Heart left ventricle (tissue), 16 donors: ENCODE results near the gene SMTNL2. TPM values are rescaled to one million over a fixed set of nuclear protein-coding genes. Genes with fewer than 3 reads are reported as not detected.

ENCODE experiments used
- ATAC-seq, 4 donors: fragments of 200-7000 bp; cut with Tn5 transposase; one replicate each; pipeline ENCODE4 v1.9.1; 2020 to 2022; ENCODE audit warnings: moderate library complexity in 4 of 4, mild to moderate bottlenecking in 3 of 4, moderate number of reproducible peaks in 1 of 4
- DNase-seq, 5 donors: peaks; one replicate each; pipeline ENCODE4 v3.0.0-alpha.2; 2020
- H3K27ac ChIP-seq, 12 donors: fragments of 200-600 bp; sonication (generic) in 4 of 12; one replicate each; pipeline versions ENCODE4 v1.5.0 to v1.8.0; 2016 to 2022; ENCODE audit warnings: mild to moderate bottlenecking in 2 of 12
- H3K27me3 ChIP-seq, 9 donors: fragments of 200-600 bp; sonication (generic) in 2 of 9; one replicate each; pipeline versions ENCODE4 v1.5.1 to v1.8.0; 2016 to 2022; ENCODE audit warnings: mild to moderate bottlenecking in 3 of 9
- H3K36me3 ChIP-seq, 9 donors: fragments of 200-600 bp; sonication (generic) in 2 of 9; one replicate each; pipeline versions ENCODE4 v1.5.0 to v1.8.0; 2018 to 2022; ENCODE audit warnings: mild to moderate bottlenecking in 2 of 9
- H3K4me1 ChIP-seq, 12 donors: fragments of 200-600 bp; sonication (generic) in 4 of 12; one replicate each; pipeline versions ENCODE4 v1.5.0 to v1.8.0; 2016 to 2022; ENCODE audit warnings: mild to moderate bottlenecking in 3 of 12
- H3K4me3 ChIP-seq, 12 donors: fragments of 200-600 bp; sonication (generic) in 4 of 12; one replicate each; pipeline versions ENCODE4 v1.5.0 to v1.8.0; 2017 to 2022; ENCODE audit warnings: mild to moderate bottlenecking in 9 of 12, moderate library complexity in 4 of 12
- H3K9me3 ChIP-seq, 12 donors: fragments of 200-600 bp; sonication (generic) in 4 of 12; one replicate each; pipeline versions ENCODE4 v1.5.0 to v1.8.0; 2016 to 2022; ENCODE audit warnings: mild to moderate bottlenecking in 1 of 12
- POLR2A ChIP-seq, 2 donors: fragments of 450-650 bp; IDR thresholded peaks; one replicate each; pipeline ENCODE4 v1.6.1; 2017; ENCODE audit warnings: antibody characterized with exemption in 2 of 2, mild to moderate bottlenecking in 2 of 2, moderate library complexity in 2 of 2
- WGBS, 4 donors: extraction: QIAGEN DNeasy Blood & Tissue Kit in 2 of 4; methylation state at CpG; one replicate each; pipeline versions ENCODE4 v1.1.5 to v1.1.7; 2013 to 2018; 5-methylcytosine and 5-hydroxymethylcytosine counted together
- intact Hi-C, 10 donors: fragments of 100-400 bp; cut with DNase I; formaldehyde crosslinking; loops; one replicate each; pipeline versions ENCODE4 v1.11.1 to v1.14.2; 2022
- polyA plus RNA-seq, 2 donors: library from polyadenylated mRNA; stranded (reverse); fragments of 200-250 nt; gene quantifications; one replicate each; pipeline ENCODE4 v1.2.3, GENCODE V29; 2013
- total RNA-seq, 9 donors: library from RNA; depleted of rRNA in 2 of 9; stranded (reverse); fragments of >200 nt in 2 of 9; fragmentation: NEBNext Ultra II Directional in 3 of 9; extraction: Animal tissue kit (Norgen Biotek cat#: 25700) in 3 of 9; gene quantifications; one replicate each; pipeline versions ENCODE4 v1.1.0 to v1.2.4, GENCODE V29; 2016 to 2023
- TF ChIP-seq, protein P1 (sequence below), 12 donors: fragments of 200-600 bp; sonication (generic) in 4 of 12; IDR thresholded peaks; one replicate each; pipeline versions ENCODE4 v1.5.0 to v1.8.0; 2018 to 2022; ENCODE audit warnings: antibody characterized with exemption in 12 of 12, mild to moderate bottlenecking in 5 of 12
- donor health status: ischemic (EF 13 %, LVEDD 7.1; RV severe dilation, severe dysfunction).
- donor health status: healthy with polysubstance abuse.
- donor health status: DM: no; HTN: yes; CAD: no.
- donor health status: DM: no; HTN: no; CAD: no.
- donor health status: ischemic (EF 25% LVEDD 6.9; RV normal size, moderate dysfunction).
- donor health status: ischemic (EF 25% LVEDD 5.7; RV mildly dilated, moderate dysfunction).
- donor health status: healthy.
- donor health status: DM: yes; HTN: yes; CAD: no.
- donor health status: ischemic (EF 35%, LVEDD 5.7; RV mildly dilated, moderate dysfunction).
- donor health status: nonischemic (EF 11% LVEDD 7.7; RV severe dilation, severe dysfunction).
- donor health status: DM: yes; HTN: yes; CAD: no.
- donor health status: PGD.
- donor health status: ischemic (EF 29% LVEDD 5.4; RV normal size, mild dysfunction).
- donor health status: nonischemic (EF 23%, LVEDD 6.1; RV moderate dilation, normal function).

Gene SMTNL2
- total and polyA plus RNA-seq, 11 donors, result 2.1 to 47.5 (median 15.6) TPM

DNA sequence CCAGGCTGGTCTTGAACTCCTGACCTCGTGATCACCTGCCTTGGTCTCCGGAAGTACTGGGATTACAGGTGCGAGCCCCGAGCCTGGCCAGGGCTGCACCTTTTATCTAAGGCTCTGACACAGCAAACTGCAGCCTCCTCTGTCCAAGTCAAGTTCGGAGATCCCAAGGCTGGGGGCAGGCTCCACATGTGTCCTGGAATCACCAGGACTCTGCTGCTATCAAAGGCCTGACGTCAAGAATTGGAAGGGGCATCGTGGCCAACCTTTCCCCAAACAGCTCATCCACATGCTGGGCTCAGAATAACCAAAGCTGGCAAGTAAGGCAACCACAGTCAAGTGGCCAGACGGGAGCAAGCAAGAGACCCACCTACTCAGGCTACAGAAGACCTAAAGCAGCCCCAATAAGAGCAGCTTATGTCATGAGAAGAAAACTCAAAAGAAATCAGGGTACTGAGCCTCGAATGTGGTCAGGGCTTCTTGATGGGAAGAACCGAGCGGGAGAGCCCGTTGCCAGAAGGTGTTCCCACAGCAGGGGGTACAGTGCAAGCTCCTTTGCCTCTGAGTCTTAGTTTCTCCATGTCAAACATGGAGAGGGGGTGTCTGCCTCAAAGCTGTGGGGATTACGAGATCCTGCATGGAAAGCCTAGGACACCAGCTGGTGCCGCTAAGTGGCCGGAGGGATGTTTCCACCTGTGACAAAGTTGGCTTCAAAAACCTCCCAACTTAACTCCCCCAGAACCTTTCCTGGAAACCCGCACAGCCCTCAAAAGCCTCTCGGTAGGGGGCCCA, 37.0 kb upstream of the SMTNL2 start:
- H3K36me3 ChIP-seq, result peaks cover 0 to 95% (median 86%) of the 10 kb centered on the region in 9 donors
- TF ChIP-seq, protein P1, sequence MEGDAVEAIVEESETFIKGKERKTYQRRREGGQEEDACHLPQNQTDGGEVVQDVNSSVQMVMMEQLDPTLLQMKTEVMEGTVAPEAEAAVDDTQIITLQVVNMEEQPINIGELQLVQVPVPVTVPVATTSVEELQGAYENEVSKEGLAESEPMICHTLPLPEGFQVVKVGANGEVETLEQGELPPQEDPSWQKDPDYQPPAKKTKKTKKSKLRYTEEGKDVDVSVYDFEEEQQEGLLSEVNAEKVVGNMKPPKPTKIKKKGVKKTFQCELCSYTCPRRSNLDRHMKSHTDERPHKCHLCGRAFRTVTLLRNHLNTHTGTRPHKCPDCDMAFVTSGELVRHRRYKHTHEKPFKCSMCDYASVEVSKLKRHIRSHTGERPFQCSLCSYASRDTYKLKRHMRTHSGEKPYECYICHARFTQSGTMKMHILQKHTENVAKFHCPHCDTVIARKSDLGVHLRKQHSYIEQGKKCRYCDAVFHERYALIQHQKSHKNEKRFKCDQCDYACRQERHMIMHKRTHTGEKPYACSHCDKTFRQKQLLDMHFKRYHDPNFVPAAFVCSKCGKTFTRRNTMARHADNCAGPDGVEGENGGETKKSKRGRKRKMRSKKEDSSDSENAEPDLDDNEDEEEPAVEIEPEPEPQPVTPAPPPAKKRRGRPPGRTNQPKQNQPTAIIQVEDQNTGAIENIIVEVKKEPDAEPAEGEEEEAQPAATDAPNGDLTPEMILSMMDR (IDR thresholded peaks at IDR 0.05), result no peak
- no peak for TF ChIP-seq POLR2A (IDR thresholded peaks at IDR 0.05)
- H3K4me1 ChIP-seq, result no peaks in the 10 kb centered on the region
- DNase-seq (no peak), ATAC-seq (peak in 2 of 4 donors; percentile 28 to 37)
- 78 to 90% (median 85%) methylated on average over 16 to 17 of the region's 17 CpGs for WGBS, 4 donors
- no peak overlapping the region for H3K27ac ChIP-seq
- intact Hi-C loops, result loop anchor here in 1 of 10 donors (10.0 kb wide), 1 partner anchor 123 kb away; no protein-coding TSS in a partner anchor
- H3K9me3 ChIP-seq, result no peaks in the 10 kb centered on the region
- H3K27me3 ChIP-seq, result no peaks in the 10 kb centered on the region
- no peak overlapping the region for H3K4me3 ChIP-seq

DNA sequence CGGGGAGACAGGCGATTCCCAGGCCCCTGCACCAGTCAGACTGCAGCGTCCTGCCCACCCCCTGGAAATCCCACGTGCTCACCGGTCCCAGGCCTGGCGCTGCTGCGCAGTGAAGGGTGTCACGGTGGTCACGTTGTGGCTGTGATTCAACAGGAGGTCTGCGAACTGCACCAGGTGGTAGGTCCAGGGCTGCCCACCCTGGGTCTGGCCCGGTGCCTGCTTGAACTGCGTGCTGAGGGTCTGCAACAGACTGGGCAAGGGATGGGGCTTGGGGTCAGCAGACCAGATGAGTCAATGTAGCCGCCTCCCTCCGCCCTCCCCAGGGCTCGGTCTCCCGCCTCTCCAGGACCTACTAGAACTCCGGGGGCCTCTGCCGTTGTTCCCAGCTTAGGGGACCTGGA, 36.3 kb upstream of the SMTNL2 start:
- no peaks in the 10 kb centered on the region for H3K4me1 ChIP-seq
- no peak overlapping the region for H3K4me3 ChIP-seq
- H3K36me3 ChIP-seq, result peaks cover 0 to 95% (median 86%) of the 10 kb centered on the region in 9 donors
- H3K27ac ChIP-seq, result no peak overlapping the region
- WGBS, 4 donors, result 93 to 96% (median 93%) methylated on average over 4 to 18 of the region's 18 CpGs
- intact Hi-C loops, result loop anchor here in 1 of 10 donors (10.0 kb wide), 1 partner anchor 123 kb away; no protein-coding TSS in a partner anchor
- DNase-seq (peak in 1 of 5 donors; percentile 26), ATAC-seq (no peak)
- H3K27me3 ChIP-seq, result no peaks in the 10 kb centered on the region
- no peak for TF ChIP-seq POLR2A (IDR thresholded peaks at IDR 0.05)
- TF ChIP-seq, protein P1 (IDR thresholded peaks at IDR 0.05), result no peak
- no peaks in the 10 kb centered on the region for H3K9me3 ChIP-seq

DNA sequence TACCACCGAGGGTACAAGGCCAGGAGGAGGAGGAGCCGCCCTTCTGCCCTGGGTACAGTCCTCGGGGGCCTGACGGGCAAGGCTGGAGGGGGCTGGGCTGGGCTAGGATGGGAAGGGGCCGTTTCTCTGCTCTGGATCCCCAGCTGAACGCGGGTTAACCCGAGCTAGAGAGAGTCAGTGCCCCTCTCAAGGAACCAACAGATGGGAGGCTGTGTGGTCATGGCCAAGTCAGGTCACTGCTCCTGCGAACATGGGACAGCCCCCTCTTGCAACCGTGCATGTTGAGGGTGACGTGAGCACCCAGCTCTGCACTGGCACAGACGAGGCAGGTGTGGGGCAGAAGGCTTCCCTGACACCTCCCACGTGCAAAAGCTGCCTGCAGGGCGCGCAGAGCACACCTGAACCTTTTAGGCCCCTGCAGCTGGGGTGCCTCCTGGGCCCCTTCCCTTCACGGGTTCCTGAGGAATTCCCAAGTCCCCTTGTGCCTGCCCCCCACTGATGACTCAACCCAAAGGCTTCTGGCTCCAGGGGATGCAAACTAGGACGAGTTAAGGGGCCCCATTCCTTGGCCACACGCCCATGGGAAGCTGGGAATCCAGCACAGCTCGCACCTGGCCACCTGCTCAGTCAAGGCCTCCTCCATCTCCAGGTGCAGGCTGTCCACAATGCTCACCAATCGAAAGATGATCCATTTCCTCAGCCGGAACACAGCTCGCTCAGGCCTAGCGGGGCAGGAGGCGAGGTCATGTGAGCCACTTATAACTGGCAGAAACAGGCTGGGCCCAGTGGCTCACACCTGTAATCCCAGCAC, 35.4 kb upstream of the SMTNL2 start:
- Histone ChIP-seq H3K36me3 (peaks cover 0 to 92% (median 87%) of the 10 kb centered on the region in 9 donors), H3K4me1 (peaks cover 0 to 5% (median 2%) of the 10 kb centered on the region in 12 donors), H3K27me3 (no peaks in the 10 kb centered on the region), H3K9me3 (no peaks in the 10 kb centered on the region), H3K4me3 (no peak overlapping the region), H3K27ac (no peak overlapping the region)
- intact Hi-C loops, result loop anchor here in 1 of 10 donors (10.0 kb wide), 1 partner anchor 124 kb away; no protein-coding TSS in a partner anchor
- WGBS, 4 donors, result 86 to 91% (median 88%) methylated on average over 15 to 24 of the region's 24 CpGs
- no peak for ATAC-seq
- TF ChIP-seq, protein P1 (IDR thresholded peaks at IDR 0.05), result no peak
- no peak for TF ChIP-seq POLR2A (IDR thresholded peaks at IDR 0.05)
- peak in 3 of 5 donors; percentile 16 to 51 (median 25) for DNase-seq
